MM.1S (cell line): Measurements from ENCODE around the gene PIK3C2G.

ENCODE experiments used
- EZH2phosphoT487 ChIP-seq: fragments of 300-600 bp; sonication (generic); IDR thresholded peaks from 2 replicates; pipeline ENCODE4 v1.6.1; 2018; ENCODE audit warnings: antibody characterized with exemption, low read length
- TF ChIP-seq, protein P1 (sequence below): fragments of 300-600 bp; sonication (generic); IDR thresholded peaks from 2 replicates; pipeline ENCODE4 v1.5.1; 2016; ENCODE audit warnings: antibody characterized with exemption, low read length, mixed read lengths

DNA sequence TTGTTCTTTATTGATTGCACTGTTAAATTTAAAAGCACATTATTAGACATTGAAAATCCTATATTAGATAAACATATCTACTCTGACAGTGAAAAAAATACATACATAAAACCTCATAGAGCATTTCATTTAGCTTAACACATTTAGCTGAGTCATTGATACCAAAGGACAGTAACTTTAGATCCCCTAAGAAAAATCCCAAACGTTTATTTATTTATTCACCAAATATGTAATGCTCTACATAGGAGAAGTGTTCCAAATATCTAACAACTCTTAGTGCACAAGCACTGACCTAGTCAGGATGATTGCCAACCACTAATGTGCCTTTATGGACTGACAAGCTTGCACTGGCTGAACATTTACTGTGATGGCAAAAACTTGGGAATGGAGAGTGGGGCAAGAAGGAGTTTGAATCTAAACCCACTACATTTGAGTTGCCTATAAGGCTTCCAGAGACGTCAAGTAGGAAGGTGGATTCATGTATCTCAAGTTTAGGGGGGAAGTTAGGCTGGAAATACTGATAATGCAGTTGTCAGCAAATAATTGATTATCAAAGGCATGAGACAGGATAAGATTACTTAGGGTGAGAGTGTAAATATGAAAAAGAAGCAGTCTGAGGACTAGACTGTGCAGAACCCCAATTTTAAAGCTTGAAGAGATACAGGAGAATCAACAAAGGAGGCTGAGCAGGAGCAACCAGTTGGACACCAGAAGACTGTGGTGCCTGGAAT, 320.1 kb downstream of the PIK3C2G start:
- TF ChIP-seq, protein P1, sequence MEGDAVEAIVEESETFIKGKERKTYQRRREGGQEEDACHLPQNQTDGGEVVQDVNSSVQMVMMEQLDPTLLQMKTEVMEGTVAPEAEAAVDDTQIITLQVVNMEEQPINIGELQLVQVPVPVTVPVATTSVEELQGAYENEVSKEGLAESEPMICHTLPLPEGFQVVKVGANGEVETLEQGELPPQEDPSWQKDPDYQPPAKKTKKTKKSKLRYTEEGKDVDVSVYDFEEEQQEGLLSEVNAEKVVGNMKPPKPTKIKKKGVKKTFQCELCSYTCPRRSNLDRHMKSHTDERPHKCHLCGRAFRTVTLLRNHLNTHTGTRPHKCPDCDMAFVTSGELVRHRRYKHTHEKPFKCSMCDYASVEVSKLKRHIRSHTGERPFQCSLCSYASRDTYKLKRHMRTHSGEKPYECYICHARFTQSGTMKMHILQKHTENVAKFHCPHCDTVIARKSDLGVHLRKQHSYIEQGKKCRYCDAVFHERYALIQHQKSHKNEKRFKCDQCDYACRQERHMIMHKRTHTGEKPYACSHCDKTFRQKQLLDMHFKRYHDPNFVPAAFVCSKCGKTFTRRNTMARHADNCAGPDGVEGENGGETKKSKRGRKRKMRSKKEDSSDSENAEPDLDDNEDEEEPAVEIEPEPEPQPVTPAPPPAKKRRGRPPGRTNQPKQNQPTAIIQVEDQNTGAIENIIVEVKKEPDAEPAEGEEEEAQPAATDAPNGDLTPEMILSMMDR = no peak
- TF ChIP-seq EZH2phosphoT487 = no peak
